HG02678 (cell line): ENCODE measurements around the gene NUP214.
"Not testable (repeated sequence)": the region's sequence is repeated elsewhere in the genome, so short reads cannot be mapped to it uniquely, and the experiment has no call there.

Experiments used
- ATAC-seq: cut with Tn5 transposase; IDR thresholded peaks from one replicate; pipeline ENCODE4 v1.9.1; 2021; ENCODE audit warnings: mild to moderate bottlenecking, moderate library complexity; ENCODE audit not compliant: unreplicated experiment

NUP214 gene

GRCh38 chr9:131096269-131097125 is 28.9 kb upstream of the NUP214 start, which contains the start of gene AIF1L:
Gene AIF1L (plus strand): TSS chr9:131096531. CDS start chr9:131096630, 99 bp downstream.
- ATAC-seq, result no peak

GRCh38 chr9:131097126-131097947 is 28.0 kb upstream of the NUP214 start:
- ATAC-seq, result no peak

- ATAC-seq, result no peak
Measured at GRCh38 chr9:131097948-131098278, 27.5 kb upstream of the NUP214 start.

- no peak for ATAC-seq
Measured at GRCh38 chr9:131098391-131099101, 26.8 kb upstream of the NUP214 start.

- ATAC-seq, result no peak
Measured at GRCh38 chr9:131099102-131099606, 26.2 kb upstream of the NUP214 start.

- not testable (repeated sequence) for ATAC-seq
Measured at GRCh38 chr9:131099845-131100244, 25.5 kb upstream of the NUP214 start.

- ATAC-seq, result no peak
Measured at GRCh38 chr9:131100445-131100844, 24.9 kb upstream of the NUP214 start.

GRCh38 chr9:131101207-131101964 is 24.0 kb upstream of the NUP214 start:
- no peak for ATAC-seq

GRCh38 chr9:131103024-131103423 is 22.4 kb upstream of the NUP214 start:
- ATAC-seq, result no peak

- ATAC-seq, result no peak
Measured at GRCh38 chr9:131103535-131103934, 21.9 kb upstream of the NUP214 start.

- no peak for ATAC-seq
Measured at GRCh38 chr9:131104016-131104740, 21.2 kb upstream of the NUP214 start.

GRCh38 chr9:131105952-131106351 is 19.4 kb upstream of the NUP214 start:
- no peak for ATAC-seq

GRCh38 chr9:131107760-131108159 is 17.6 kb upstream of the NUP214 start:
- no peak for ATAC-seq

GRCh38 chr9:131111186-131111853 is 14.1 kb upstream of the NUP214 start:
- no peak for ATAC-seq

- no peak for ATAC-seq
Measured at GRCh38 chr9:131111854-131112311, 13.5 kb upstream of the NUP214 start.

- no peak for ATAC-seq
Measured at GRCh38 chr9:131112374-131113154, 12.8 kb upstream of the NUP214 start.

- no peak for ATAC-seq
Measured at GRCh38 chr9:131113655-131114054, 11.7 kb upstream of the NUP214 start.

GRCh38 chr9:131114084-131114535 is 11.3 kb upstream of the NUP214 start:
- ATAC-seq, result no peak
